Fibroblast of lung (primary cell): Measurements from ENCODE around the gene CSNK1G2. TPM values are rescaled to one million over a fixed set of nuclear protein-coding genes. Genes with fewer than 3 reads are reported as not detected.

ENCODE experiments used
- DNase-seq, 2 donors: peaks; one replicate each; pipeline versions ENCODE4 v3.0.0 to v3.0.0-alpha.2; 2010; ENCODE audit warnings: low read depth in 2 of 2
- H2AFZ ChIP-seq: 2 replicates; pipeline ENCODE4 v1.5.1; 2012; ENCODE audit warnings: low read length, control low read depth, inconsistent platforms
- H3K27ac ChIP-seq: 2 replicates; pipeline ENCODE4 v1.5.1; 2011; ENCODE audit warnings: low read length, control low read depth; ENCODE audit not compliant: insufficient read depth
- H3K27me3 ChIP-seq: 2 replicates; pipeline ENCODE4 v1.5.1; 2011; ENCODE audit warnings: mild to moderate bottlenecking, low read length; ENCODE audit not compliant: control insufficient read depth, insufficient read depth
- H3K36me3 ChIP-seq: 2 replicates; pipeline ENCODE4 v1.5.1; 2011; ENCODE audit warnings: low read length; ENCODE audit not compliant: control insufficient read depth, insufficient read depth
- H3K4me1 ChIP-seq: 2 replicates; pipeline ENCODE4 v1.5.1; 2011; ENCODE audit warnings: low read length; ENCODE audit not compliant: control insufficient read depth, insufficient read depth; ENCODE audit errors: extremely low read depth
- H3K4me2 ChIP-seq: 2 replicates; pipeline ENCODE4 v1.5.1; 2011; ENCODE audit warnings: low read length, control low read depth; ENCODE audit not compliant: insufficient read depth; ENCODE audit errors: extremely low read depth
- H3K4me3 ChIP-seq, 4 experiments: fragments of 200-600 bp in 1 of 4; sonication (generic) in 1 of 4; replicated peaks in 1 of 4; 2 replicates each; pipeline ENCODE4 v1.5.1; 2011 to 2016; ENCODE audit warnings: low read length in 4 of 4, low read depth in 3 of 4, mild to moderate bottlenecking in 3 of 4, control low read depth in 2 of 4, inconsistent platforms in 1 of 4, mixed read lengths in 1 of 4; ENCODE audit not compliant: insufficient read depth in 1 of 4; ENCODE audit errors: control extremely low read depth in 1 of 4
- H3K79me2 ChIP-seq: 2 replicates; pipeline ENCODE4 v1.5.1; 2012; ENCODE audit warnings: mild to moderate bottlenecking, low read length, inconsistent platforms; ENCODE audit not compliant: control insufficient read depth, insufficient read depth
- H3K9ac ChIP-seq: 2 replicates; pipeline ENCODE4 v1.5.1; 2011; ENCODE audit warnings: mild to moderate bottlenecking, low read length, control low read depth; ENCODE audit not compliant: insufficient read depth
- H3K9me3 ChIP-seq: 2 replicates; pipeline ENCODE4 v1.5.1; 2012; ENCODE audit warnings: low read depth, low read length; ENCODE audit not compliant: control insufficient read depth, insufficient read depth
- H4K20me1 ChIP-seq: 2 replicates; pipeline ENCODE4 v1.5.1; 2011; ENCODE audit warnings: low read length; ENCODE audit not compliant: control insufficient read depth, insufficient read depth; ENCODE audit errors: extremely low read depth
- CTCF ChIP-seq, 2 donors: IDR thresholded peaks in 1 of 2; conservative IDR thresholded peaks in 1 of 2; 1 replicate in 1 of 2; 2 replicates in 1 of 2; pipeline ENCODE4 v1.5.1; 2011 to 2012; ENCODE audit warnings: low read length in 2 of 2, control low read depth in 1 of 2, inconsistent platforms in 1 of 2, low read depth in 1 of 2, mild to moderate bottlenecking in 1 of 2
- EZH2 ChIP-seq: IDR thresholded peaks from 2 replicates; pipeline ENCODE4 v1.5.1; 2012; ENCODE audit warnings: low read length, control low read depth, mild to moderate bottlenecking; ENCODE audit errors: missing control alignments
- polyA plus RNA-seq, 2 donors: library from polyadenylated mRNA; depleted of rRNA in 1 of 2; stranded (reverse) in 1 of 2; unstranded in 1 of 2; fragments of >200 nt; gene quantifications; 2 replicates each; pipeline ENCODE4 v1.2.1, GENCODE V29; 2011 to 2012; ENCODE audit warnings: missing spikeins in 1 of 2
- total RNA-seq: library from RNA; depleted of rRNA; stranded (reverse); fragments of >200 nt; gene quantifications from 2 replicates; pipeline ENCODE4 v1.2.1, GENCODE V29; 2014

The CSNK1G2 gene
- total and polyA plus RNA-seq, 2 donors (not counting 1 experiment from before 2014, with no cell fraction given): 21.2 to 58.6 TPM

GRCh38 chr19:1970003-1970805 lies 29.2 kb downstream of the CSNK1G2 start:
- H3K4me1 ChIP-seq: no peaks in the 10 kb centered on the region
- no peaks in the 10 kb centered on the region for H3K9me3 ChIP-seq
- H3K4me3 ChIP-seq: no peak overlapping the region
- no peak overlapping the region for H2AFZ ChIP-seq
- H3K27me3 ChIP-seq: no peaks in the 10 kb centered on the region
- peaks cover 13% of the 10 kb centered on the region for H3K79me2 ChIP-seq
- H3K27ac ChIP-seq: no peak overlapping the region
- peak in 1 of 2 donors; percentile 31 for DNase-seq
- H3K36me3 ChIP-seq: no peaks in the 10 kb centered on the region
- H3K4me2 ChIP-seq: no peak overlapping the region
- no peak overlapping the region for H3K9ac ChIP-seq
- no peaks in the 10 kb centered on the region for H4K20me1 ChIP-seq
- TF ChIP-seq CTCF (conservative IDR thresholded peaks at IDR 0.05 in 1 of 2, IDR thresholded peaks at IDR 0.05 in 1 of 2; ENCODE audit: low read depth in 1 of 2, low read length in 2 of 2) (no peak), EZH2 (no peak)

GRCh38 chr19:1970806-1971502 lies 30.0 kb downstream of the CSNK1G2 start:
- Histone ChIP-seq H3K9ac (no peak overlapping the region), H3K4me2 (no peak overlapping the region), H3K79me2 (peaks cover 13% of the 10 kb centered on the region), H3K27ac (no peak overlapping the region), H3K4me1 (peaks cover 2% of the 10 kb centered on the region), H3K36me3 (no peaks in the 10 kb centered on the region), H3K27me3 (no peaks in the 10 kb centered on the region), H2AFZ (no peak overlapping the region), H4K20me1 (no peaks in the 10 kb centered on the region), H3K9me3 (no peaks in the 10 kb centered on the region), H3K4me3 (no peak overlapping the region)
- no peak for DNase-seq
- TF ChIP-seq EZH2 (no peak), CTCF (conservative IDR thresholded peaks at IDR 0.05 in 1 of 2, IDR thresholded peaks at IDR 0.05 in 1 of 2; ENCODE audit: low read depth in 1 of 2, low read length in 2 of 2) (no peak)

GRCh38 chr19:1974381-1975161 lies 33.6 kb downstream of the CSNK1G2 start:
- H3K79me2 ChIP-seq: peaks cover 18% of the 10 kb centered on the region
- peaks cover 2% of the 10 kb centered on the region for H3K4me1 ChIP-seq
- no peak overlapping the region for H3K4me3 ChIP-seq
- H2AFZ ChIP-seq: no peak overlapping the region
- peak overlapping the region; percentile 10 for H3K27ac ChIP-seq
- H3K9me3 ChIP-seq: no peaks in the 10 kb centered on the region
- peaks cover 4% of the 10 kb centered on the region for H3K36me3 ChIP-seq
- H4K20me1 ChIP-seq: no peaks in the 10 kb centered on the region
- no peak for DNase-seq
- H3K9ac ChIP-seq: no peak overlapping the region
- H3K27me3 ChIP-seq: no peaks in the 10 kb centered on the region
- TF ChIP-seq EZH2: no peak
- no peak for TF ChIP-seq CTCF (conservative IDR thresholded peaks at IDR 0.05 in 1 of 2, IDR thresholded peaks at IDR 0.05 in 1 of 2; ENCODE audit: low read depth in 1 of 2, low read length in 2 of 2)
- peak overlapping the region; percentile 40 for H3K4me2 ChIP-seq
